COLO668 (cell line): ENCODE results near the gene PTP4A1.
"Not testable (repeated sequence)": the region's sequence is repeated elsewhere in the genome, so short reads cannot be mapped to it uniquely, and the experiment has no call there.

Source experiments
- DNase-seq: peaks from one replicate; lab custom pipeline; 2025; ENCODE audit not compliant: unreplicated experiment; lab: John Stamatoyannopoulos, UW

The PTP4A1 gene

GRCh38 chr6:63581355-63582013, 9.2 kb downstream of the PTP4A1 start:
- no peak for DNase-seq

GRCh38 chr6:63582579-63583231, 10.4 kb downstream of the PTP4A1 start:
- no peak for DNase-seq

GRCh38 chr6:63584125-63584514, 11.8 kb downstream of the PTP4A1 start:
- no peak for DNase-seq

- no peak for DNase-seq
Measured at GRCh38 chr6:63584566-63584965, 12.3 kb downstream of the PTP4A1 start.

GRCh38 chr6:63585652-63586051, 13.4 kb downstream of the PTP4A1 start:
- not testable (repeated sequence) for DNase-seq

DNA sequence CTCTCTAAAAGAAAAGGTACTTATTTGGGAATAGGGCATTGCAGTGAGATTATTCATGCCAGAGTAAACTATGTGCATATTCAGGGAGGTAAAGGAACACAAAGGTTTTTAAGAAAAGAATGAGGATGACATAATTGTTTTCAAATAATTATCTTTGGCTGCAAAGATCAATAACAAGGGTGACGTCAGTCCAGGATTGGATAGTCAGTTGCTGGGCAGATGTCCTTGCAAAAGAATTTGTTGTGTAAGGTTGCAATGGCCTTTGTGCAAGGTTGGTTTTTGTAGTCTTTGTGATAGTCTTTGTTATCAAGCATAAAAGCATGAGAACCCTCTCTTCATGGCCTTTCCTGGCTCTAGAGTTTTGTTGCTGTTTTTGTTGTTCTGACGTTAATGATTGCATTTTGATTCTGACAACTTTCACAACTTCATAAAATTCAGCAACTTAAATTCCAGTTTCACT, 17.7 kb downstream of the PTP4A1 start:
- no peak for DNase-seq

DNA sequence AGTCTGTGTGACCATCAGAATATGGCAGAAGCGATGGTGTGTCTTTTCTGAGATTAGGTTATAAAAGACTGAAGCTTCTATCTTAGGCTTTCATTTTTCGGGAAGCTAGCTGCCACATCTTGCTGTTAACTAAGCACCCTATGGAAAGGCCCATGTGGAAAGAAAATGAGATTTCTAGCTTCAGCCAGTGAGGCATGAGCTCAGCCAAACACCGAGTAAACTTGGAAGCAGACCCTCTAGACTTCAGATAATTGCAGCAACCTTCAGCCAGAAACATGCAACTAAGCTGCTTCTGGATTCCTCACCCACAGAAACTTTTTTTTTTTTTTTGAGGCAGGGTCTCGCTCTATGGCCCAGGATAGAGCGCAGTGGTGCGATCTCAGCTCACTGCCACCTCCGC, 20.6 kb downstream of the PTP4A1 start:
- no peak for DNase-seq

- no peak for DNase-seq
Measured at GRCh38 chr6:63597141-63598048, 25.1 kb downstream of the PTP4A1 start.

DNA sequence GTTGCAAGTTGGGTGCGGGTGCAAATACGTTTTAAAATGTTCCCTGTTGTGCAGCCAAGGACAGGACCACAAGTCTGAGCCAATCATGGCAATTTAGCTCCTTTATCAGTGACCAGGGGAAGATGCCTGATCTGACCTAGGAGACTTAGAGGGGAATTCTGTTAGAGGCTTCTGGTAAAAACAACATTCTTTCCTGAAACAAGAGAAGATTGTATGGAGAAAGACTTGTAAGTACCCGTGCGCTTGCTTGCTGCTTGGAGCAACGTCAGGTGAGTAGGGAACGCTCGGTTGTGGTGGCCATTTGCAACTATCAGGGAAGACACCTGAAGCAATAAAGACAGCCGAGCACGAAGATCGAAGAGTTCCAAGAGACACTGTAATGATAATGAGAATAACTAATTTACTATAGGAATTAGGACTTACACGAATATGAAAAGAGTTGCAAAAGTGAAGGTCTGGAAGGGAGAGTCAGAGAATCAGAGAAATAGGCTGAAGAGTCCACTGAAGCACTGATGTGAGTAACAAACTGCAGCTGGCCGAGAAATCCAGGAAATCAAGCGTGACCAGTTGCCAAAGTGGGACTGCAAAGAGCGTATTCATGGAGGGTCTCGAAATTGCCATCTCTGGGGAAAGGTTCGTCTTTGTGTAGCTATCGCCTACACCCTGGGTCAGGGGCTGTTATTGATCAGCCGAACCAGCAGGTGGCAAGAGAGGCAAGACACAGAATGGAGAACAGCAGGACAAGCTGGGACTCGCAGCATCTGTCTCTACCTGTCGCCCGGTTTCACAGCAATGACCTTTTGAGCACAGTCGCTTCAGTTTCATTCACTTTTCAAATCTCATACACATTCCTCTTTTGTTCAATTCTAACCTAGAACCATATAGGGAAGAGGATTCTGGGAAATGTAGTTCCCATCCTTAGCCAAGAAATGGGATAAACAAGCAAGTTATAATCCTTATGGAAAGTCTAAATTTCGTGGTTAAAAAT, 26.1 kb downstream of the PTP4A1 start:
- peak; percentile 48 for DNase-seq

DNA sequence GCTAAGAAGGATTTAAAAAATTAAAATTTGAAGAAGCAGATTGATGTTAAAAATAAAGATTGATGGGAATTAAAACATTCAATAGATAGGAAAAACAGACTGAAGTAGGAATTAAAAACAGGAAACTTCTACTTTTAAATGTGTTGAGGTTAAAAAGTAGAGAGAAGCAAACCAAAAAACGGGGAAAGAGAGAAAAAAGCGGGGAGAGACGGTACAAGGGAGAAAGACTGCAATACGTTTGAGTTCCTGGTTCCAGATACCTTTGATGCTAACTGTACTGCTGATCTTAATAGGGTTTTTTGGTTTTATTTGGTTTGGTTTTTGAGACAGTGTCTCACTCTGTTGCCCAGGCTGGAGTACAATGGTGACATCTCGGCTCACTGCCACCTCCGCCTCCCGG, 27.0 kb downstream of the PTP4A1 start:
- DNase-seq, result no peak

GRCh38 chr6:63600136-63600535, 27.9 kb downstream of the PTP4A1 start:
- DNase-seq, result no peak

DNA sequence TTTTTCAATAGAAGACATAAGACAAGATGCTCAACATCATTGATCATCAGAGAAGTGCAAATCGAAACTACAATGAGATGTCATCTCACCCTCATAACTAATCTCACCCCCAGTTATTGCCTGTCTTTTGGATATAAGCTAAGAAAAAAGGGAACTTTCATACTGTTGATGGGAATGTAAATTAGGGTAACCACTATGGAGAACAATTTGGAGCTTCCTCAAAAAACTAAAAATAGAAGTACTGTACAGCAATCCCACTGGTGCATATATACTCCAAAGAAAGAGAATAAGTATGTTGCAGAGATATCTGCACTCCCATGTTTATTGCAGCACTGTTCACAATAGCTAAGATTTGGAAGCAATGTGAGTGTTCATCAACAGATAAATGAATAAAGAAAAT, 37.0 kb downstream of the PTP4A1 start:
- no peak for DNase-seq

GRCh38 chr6:63610944-63611343, 38.7 kb downstream of the PTP4A1 start:
- DNase-seq, result no peak

DNA sequence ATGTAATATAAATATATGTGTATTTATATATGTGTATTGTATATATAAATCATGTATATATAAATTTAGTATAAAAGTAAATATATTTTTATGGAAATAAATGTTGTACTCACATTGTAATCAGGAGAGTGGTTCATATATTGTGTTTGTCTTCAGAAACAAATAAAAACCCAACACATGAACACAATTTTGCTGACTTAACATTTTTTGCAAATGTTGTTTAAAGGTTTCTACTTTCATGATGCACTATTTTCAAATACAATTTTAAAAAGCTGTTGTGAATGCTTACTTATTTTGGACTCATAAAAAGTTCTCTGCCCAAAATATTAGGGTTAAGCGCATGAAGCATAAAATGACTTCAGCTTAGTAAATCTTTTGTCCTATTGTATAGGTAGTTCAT, 39.3 kb downstream of the PTP4A1 start:
- no peak for DNase-seq

DNA sequence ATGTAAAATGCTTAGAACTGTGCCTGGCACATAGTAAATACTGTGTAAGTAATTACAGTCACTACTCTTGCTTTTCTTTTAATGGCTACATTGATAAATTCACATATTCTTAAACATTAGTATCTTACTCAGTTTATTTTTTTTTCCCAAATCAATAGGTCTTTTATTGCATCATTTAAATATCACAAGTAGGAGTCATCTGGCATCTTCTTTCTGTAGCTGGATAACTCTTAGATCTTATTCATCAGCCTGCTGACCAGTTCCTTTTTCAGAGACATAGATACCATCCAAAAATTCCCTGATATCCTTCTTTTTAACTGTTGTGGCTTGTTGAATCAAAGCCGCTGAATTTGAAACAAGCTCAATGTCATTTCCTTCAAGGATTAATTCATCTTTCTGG, 43.3 kb downstream of the PTP4A1 start:
- no peak for DNase-seq
